Dendritic cell treated with granulocyte-macrophage colony-stimulating factor and Interleukin-4, amounts not matched to agents 40 ng/mL and 50 ng/mL, for 4 days (primary cell): ENCODE measurements around the gene WASL.
"Not testable (repeated sequence)": the region's sequence is repeated elsewhere in the genome, so short reads cannot be mapped to it uniquely, and the experiment has no call there.

Experiments used
- H3K27ac Mint-ChIP-seq: one replicate; pipeline ENCODE4 v1.8.0; 2022; ENCODE audit warnings: mild to moderate bottlenecking, mixed read lengths
- H3K27me3 Mint-ChIP-seq: one replicate; pipeline ENCODE4 v1.8.0; 2022; ENCODE audit warnings: mild to moderate bottlenecking, mixed read lengths
- H3K36me3 Mint-ChIP-seq: one replicate; pipeline ENCODE4 v1.8.0; 2022; ENCODE audit warnings: low read depth, mixed read lengths
- H3K4me1 Mint-ChIP-seq: one replicate; pipeline ENCODE4 v1.8.0; 2022; ENCODE audit warnings: low read depth, mixed read lengths
- H3K4me3 Mint-ChIP-seq: one replicate; pipeline ENCODE4 v1.8.0; 2022; ENCODE audit warnings: mild to moderate bottlenecking, moderate library complexity, mixed read lengths
- H3K9me3 Mint-ChIP-seq: one replicate; pipeline ENCODE4 v1.8.0; 2022; ENCODE audit warnings: mixed read lengths
- intact Hi-C: fragments of 100-400 bp; cut with micrococcal nuclease; formaldehyde crosslinking; loops from one replicate; pipeline ENCODE4 v1.15.0; 2022

Gene WASL

GRCh38 chr7:123643495-123644441 lies 105.0 kb downstream of the WASL start:
- H3K9me3 Mint-ChIP-seq, result no peaks in the 10 kb centered on the region
- intact Hi-C loops, result no loop called here
- H3K4me3 Mint-ChIP-seq, result no peak overlapping the region
- peaks cover 10% of the 10 kb centered on the region for H3K27me3 Mint-ChIP-seq
- no peak overlapping the region for H3K27ac Mint-ChIP-seq
- H3K36me3 Mint-ChIP-seq, result no peaks in the 10 kb centered on the region
- no peaks in the 10 kb centered on the region for H3K4me1 Mint-ChIP-seq

GRCh38 chr7:123641901-123642300 lies 106.9 kb downstream of the WASL start:
- H3K27ac Mint-ChIP-seq, result no peak overlapping the region
- H3K4me3 Mint-ChIP-seq, result no peak overlapping the region
- H3K9me3 Mint-ChIP-seq, result no peaks in the 10 kb centered on the region
- no peaks in the 10 kb centered on the region for H3K36me3 Mint-ChIP-seq
- intact Hi-C loops, result no loop called here
- peaks cover 17% of the 10 kb centered on the region for H3K27me3 Mint-ChIP-seq
- no peaks in the 10 kb centered on the region for H3K4me1 Mint-ChIP-seq

- intact Hi-C loops, result no loop called here
- Mint-ChIP-seq H3K4me1 (no peaks in the 10 kb centered on the region), H3K27me3 (peaks cover 16% of the 10 kb centered on the region), H3K27ac (no peak overlapping the region), H3K36me3 (no peaks in the 10 kb centered on the region), H3K9me3 (no peaks in the 10 kb centered on the region), H3K4me3 (no peak overlapping the region)
These were observed 108.2 kb downstream of the WASL start for GRCh38 chr7:123640583-123640982.

GRCh38 chr7:123639631-123640030 lies 109.2 kb downstream of the WASL start:
- Mint-ChIP-seq H3K27me3 (peaks cover 16% of the 10 kb centered on the region), H3K36me3 (no peaks in the 10 kb centered on the region), H3K4me1 (no peaks in the 10 kb centered on the region), H3K27ac (no peak overlapping the region), H3K9me3 (no peaks in the 10 kb centered on the region), H3K4me3 (no peak overlapping the region)
- intact Hi-C loops, result no loop called here

GRCh38 chr7:123637878-123638277 lies 110.9 kb downstream of the WASL start:
- Mint-ChIP-seq H3K27me3 (peaks cover 7% of the 10 kb centered on the region), H3K36me3 (no peaks in the 10 kb centered on the region), H3K27ac (no peak overlapping the region), H3K4me1 (no peaks in the 10 kb centered on the region), H3K4me3 (no peak overlapping the region), H3K9me3 (no peaks in the 10 kb centered on the region)
- intact Hi-C loops, result no loop called here

- Mint-ChIP-seq H3K4me3 (no peak overlapping the region), H3K4me1 (no peaks in the 10 kb centered on the region), H3K27me3 (peaks cover 7% of the 10 kb centered on the region), H3K9me3 (no peaks in the 10 kb centered on the region), H3K36me3 (no peaks in the 10 kb centered on the region), H3K27ac (no peak overlapping the region)
- intact Hi-C loops, result no loop called here
These were observed 111.6 kb downstream of the WASL start for GRCh38 chr7:123637203-123637602.

- no peak overlapping the region for H3K4me3 Mint-ChIP-seq
- no peaks in the 10 kb centered on the region for H3K4me1 Mint-ChIP-seq
- H3K27ac Mint-ChIP-seq, result no peak overlapping the region
- no peaks in the 10 kb centered on the region for H3K9me3 Mint-ChIP-seq
- peaks cover 7% of the 10 kb centered on the region for H3K27me3 Mint-ChIP-seq
- no peaks in the 10 kb centered on the region for H3K36me3 Mint-ChIP-seq
- intact Hi-C loops, result no loop called here
These were observed 113.0 kb downstream of the WASL start for GRCh38 chr7:123635551-123636359.

- H3K27ac Mint-ChIP-seq, H3K36me3 Mint-ChIP-seq, H3K4me3 Mint-ChIP-seq, intact Hi-C loops, H3K9me3 Mint-ChIP-seq, H3K4me1 Mint-ChIP-seq, H3K27me3 Mint-ChIP-seq: not testable (repeated sequence)
These were observed 114.7 kb downstream of the WASL start for GRCh38 chr7:123634011-123634573.

- peaks cover 7% of the 10 kb centered on the region for H3K27me3 Mint-ChIP-seq
- no peaks in the 10 kb centered on the region for H3K36me3 Mint-ChIP-seq
- intact Hi-C loops, result no loop called here
- H3K9me3 Mint-ChIP-seq, result no peaks in the 10 kb centered on the region
- no peak overlapping the region for H3K4me3 Mint-ChIP-seq
- no peaks in the 10 kb centered on the region for H3K4me1 Mint-ChIP-seq
- no peak overlapping the region for H3K27ac Mint-ChIP-seq
These were observed 115.2 kb downstream of the WASL start for GRCh38 chr7:123633553-123633952.

GRCh38 chr7:123632808-123633207 lies 116.0 kb downstream of the WASL start:
- Mint-ChIP-seq H3K4me3 (no peak overlapping the region), H3K9me3 (no peaks in the 10 kb centered on the region), H3K27me3 (peaks cover 5% of the 10 kb centered on the region), H3K4me1 (no peaks in the 10 kb centered on the region), H3K36me3 (no peaks in the 10 kb centered on the region), H3K27ac (no peak overlapping the region)
- intact Hi-C loops, result no loop called here
